SKM-1 (cell line): Measurements from ENCODE around the gene KCNT2.
"Not testable (repeated sequence)": the region's sequence is repeated elsewhere in the genome, so short reads cannot be mapped to it uniquely, and the experiment has no call there.

Experiments
- DNase-seq: peaks from one replicate; lab custom pipeline; 2025; ENCODE audit not compliant: unreplicated experiment; lab: John Stamatoyannopoulos, UW

Gene KCNT2

DNA sequence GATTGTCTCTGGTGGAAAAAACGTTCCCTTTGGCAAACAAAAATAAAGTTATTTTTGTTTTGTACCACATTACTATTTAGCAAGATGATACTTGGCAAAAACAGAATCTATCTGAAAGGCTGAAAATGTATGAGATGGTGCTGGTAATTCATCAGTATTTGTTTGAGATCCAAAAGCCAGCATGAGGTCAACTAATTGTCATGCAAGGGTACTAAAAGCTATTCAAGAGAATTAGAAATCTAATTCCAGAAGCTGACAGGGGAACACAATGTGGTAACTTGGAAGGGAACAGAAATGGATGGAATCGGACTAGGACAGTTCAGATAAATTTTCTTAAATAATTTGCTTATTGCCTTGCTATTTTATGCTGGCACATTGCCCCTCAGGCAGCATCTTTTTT, 263.8 kb downstream of the KCNT2 start:
- DNase-seq: no peak

DNA sequence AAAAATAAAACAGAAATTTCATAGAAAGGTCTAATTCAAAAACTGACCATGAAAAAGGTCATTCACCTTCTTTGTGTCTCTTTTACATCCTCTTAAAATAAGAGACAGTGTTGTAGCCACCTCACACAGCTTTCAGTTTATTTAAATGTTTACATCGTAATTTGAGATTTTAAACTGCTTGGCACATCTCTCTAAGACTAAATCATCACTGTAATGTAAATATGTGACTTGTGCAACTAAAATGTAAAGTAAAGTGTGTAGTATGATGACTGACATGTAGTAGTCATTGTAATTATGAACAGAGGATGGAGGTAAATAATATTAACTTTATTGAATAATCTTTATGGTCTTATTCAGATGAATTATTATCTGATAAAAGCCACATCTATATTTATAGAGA, 283.9 kb downstream of the KCNT2 start:
- DNase-seq: no peak

DNA sequence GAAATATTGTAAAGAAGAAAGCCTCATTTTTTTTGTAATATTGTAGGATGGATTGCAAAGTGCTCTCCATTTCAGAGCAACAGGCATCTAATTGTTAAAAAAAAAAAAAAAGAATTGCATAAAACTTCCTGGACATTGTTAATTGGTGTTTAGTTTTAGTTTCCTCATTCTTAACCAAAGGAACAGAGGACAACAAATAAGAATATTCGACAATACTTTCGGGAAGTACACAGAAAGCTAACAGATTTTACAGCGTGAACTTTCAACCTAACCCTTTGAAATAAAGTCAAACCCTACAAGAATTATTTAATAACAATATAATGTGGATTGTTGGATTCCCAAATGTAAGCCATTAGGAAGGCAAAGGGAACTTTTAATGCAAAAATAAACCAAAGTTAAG, 284.4 kb downstream of the KCNT2 start:
- no peak for DNase-seq

- DNase-seq: no peak
Observed at GRCh38 chr1:196319301-196319700, 288.9 kb downstream of the KCNT2 start.

DNA sequence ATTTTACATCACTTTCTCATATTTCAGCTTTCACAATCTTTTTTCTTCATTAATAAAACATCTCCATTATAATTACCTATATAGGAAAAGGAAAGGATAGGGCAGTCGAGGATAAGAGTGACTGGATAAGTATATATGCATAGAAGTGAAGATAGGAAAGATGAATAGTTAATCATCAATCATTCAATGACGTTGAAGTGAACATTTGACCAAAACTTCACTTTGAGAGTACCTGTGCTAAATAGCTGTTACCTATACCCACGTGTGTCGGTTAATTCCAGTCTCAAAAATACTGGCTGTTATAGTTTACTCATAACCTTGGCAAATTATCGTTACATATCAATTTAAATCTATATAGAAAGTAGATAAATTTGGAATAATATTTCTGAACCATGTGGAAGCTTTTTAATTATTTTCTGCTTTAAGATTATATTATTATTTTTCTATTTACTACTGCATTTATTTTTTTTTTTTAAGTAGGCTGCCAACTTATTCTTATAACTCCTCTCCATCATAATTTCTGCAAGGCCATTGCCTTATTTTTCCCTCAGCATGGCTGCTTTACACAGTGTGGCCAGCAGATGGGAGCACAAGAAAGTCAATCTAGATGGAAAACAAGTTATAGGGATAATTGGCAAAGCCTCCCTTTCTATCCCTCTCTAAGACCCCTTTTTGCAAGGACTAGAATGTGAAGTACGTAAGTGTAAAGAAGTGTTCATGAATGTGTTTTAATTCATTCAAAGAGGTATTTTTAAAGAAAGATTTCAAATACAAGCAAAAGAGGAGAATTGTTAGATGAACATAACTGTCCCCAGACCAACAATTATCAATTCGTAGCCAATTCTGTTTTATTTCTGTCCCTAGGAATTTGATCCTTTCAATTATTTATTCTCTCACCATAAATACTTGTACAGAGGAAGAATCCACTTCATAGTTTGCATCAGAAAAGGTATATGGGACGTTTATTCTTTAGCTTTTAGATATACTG, 290.4 kb downstream of the KCNT2 start:
- DNase-seq: peak; percentile 47

GRCh38 chr1:196312739-196313138, 295.5 kb downstream of the KCNT2 start:
- DNase-seq: no peak

DNA sequence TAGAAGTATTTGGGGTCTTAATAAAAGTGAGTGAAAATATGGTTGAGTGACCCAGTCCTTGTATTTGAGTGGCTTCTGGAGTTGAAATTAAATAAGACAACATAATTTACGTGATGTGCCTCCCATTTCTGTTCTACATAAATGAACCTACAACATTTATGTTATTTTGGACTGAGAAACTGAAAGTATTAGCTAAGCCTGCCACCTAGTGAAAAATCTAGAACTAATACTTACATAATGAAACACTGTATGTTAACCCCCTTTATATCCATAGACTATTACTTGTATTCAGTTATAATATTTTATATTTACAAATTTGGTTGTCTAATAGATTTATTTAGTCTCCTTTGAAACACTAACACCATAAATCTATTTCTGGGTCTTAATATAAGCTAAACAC, 298.9 kb downstream of the KCNT2 start:
- DNase-seq: no peak

GRCh38 chr1:196308176-196308575, 300.1 kb downstream of the KCNT2 start:
- no peak for DNase-seq

DNA sequence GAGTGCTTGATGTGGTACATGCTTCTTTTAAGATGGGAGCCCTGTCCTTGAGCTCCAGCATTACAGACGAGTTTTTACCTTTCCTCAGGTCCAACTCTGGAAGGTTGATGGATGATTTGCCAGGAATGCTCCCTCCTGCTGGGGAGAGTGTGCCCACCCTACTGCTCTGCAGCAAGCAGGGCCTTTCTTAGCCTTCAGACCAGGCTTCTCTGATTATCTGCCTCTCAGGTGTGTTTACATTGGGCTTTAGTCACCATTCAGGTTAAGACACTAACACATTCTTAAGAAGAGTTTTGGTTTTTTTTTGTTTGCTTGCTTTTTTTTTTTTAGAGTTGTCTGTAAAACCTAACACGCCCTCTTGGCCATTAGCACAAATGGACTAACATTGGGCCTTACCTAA, 301.8 kb downstream of the KCNT2 start:
- DNase-seq: no peak

DNA sequence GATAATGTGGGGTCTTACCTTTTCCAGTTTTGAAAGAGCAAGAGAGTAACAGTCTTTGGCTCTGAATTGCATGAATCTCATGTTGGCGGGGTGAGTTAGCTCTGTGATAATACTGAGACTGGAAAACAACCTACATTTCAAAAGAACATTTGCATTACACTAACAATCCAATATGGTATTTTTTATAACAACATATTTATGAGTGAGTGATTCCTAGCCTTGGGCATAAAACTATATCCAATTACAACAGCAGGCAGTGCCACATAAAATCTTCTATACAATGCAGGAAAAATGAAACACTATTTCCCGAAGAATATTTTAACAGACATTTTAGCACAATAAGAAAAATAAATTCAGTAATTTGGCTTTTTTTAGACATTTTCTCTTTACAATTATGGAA, 303.0 kb downstream of the KCNT2 start:
- DNase-seq: no peak

- no peak for DNase-seq
Observed at GRCh38 chr1:196302981-196303380, 305.3 kb downstream of the KCNT2 start.

GRCh38 chr1:196302420-196302819, 305.8 kb downstream of the KCNT2 start:
- DNase-seq: no peak

- no peak for DNase-seq
Observed at GRCh38 chr1:196295766-196296165, 312.5 kb downstream of the KCNT2 start.

DNA sequence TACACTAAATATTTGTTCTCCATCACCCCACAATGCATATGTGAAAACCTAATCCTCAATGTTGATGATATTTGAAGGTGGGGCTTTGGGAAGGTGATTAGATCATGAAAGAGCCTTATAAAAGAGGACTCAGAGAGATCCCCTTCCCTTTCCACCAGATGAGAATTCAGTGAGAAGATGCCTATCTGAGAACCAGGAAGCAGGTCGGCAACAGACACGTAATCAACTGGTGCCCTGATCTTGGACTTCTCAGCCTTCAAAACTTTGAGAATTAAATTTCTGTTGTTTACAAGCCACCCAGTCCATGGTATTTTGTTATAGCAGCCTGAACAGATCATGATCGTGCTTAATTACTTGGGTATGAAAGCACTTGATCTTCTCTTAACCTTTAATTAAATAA, 329.4 kb downstream of the KCNT2 start:
- DNase-seq: no peak

DNA sequence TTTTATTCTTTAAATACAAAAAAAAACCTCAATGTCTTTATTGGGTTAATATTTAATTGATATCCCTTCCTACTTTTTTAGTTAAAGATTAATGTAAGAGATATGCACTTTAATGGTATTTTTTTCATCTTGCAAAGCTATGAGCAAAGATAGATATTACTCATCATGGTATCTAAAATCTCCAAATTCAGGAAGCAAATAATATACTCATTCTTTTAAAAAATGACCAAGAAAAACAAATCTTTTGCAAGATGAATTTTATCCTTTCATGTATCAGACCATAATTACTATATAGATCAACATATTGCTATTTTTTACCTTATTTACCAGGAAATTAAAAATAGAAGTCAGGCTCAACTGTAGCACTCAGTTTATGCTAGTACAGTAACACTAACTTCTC, 330.4 kb downstream of the KCNT2 start:
- no peak for DNase-seq

DNA sequence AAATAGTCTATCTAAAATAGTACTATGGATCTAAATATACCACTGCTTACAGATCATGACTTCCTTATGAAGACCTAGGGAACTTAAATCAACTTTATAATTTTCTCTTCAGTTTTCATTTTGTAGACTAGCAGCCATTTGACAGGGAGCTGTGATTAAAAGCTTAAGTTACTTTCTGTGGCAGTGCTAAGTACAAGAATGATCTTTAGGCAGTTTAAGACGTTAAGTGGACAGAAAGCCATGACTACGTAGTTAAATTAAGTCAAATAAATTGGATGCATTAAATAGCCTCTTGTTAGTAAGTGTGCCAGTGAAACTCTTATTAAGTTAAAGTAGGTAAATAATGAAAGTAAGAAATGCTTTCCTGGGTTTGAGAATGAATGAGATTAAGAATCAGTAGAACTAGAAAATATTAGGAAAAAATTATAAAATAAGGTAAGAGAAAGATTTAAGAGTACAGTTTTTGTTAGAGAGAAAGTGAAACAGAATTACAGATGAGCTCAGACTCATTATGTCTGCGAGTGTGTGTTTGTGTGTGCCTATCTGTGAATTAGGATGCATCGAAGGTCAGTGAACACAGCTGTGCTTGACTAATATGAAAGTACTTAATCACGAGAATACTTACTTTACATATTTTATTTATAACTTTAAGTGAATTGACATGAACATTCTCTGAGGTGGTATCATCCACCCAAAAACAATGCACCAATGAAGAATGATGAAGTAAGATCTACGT, 336.9 kb downstream of the KCNT2 start:
- no peak for DNase-seq

GRCh38 chr1:196263086-196263485, 345.2 kb downstream of the KCNT2 start:
- not testable (repeated sequence) for DNase-seq

DNA sequence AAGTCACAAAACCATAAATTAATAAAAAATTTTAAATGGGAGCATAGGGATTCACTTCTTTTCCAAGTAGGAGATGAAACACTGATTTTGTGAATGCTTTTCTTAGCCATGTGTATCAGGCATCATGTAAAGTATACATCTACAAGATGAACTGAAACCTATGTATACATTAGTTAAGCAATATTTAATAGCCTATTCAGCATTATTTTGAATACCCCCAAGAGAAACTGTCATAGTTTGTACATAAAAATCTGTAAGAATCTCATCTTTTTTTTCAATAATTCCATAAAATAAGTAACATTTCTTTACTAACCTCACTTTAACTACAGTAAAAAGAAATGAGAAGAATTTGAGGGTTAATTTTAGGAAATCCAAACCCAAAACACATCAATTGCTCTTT, 348.0 kb downstream of the KCNT2 start:
- DNase-seq: no peak

GRCh38 chr1:196259316-196259715, 348.9 kb downstream of the KCNT2 start:
- no peak for DNase-seq

- no peak for DNase-seq
Observed at GRCh38 chr1:196255762-196256161, 352.5 kb downstream of the KCNT2 start.

- no peak for DNase-seq
Observed at GRCh38 chr1:196229546-196229945, 378.7 kb downstream of the KCNT2 start.

GRCh38 chr1:196214866-196215265, 393.4 kb downstream of the KCNT2 start:
- no peak for DNase-seq
